ENCODE measurements around the gene IGHMBP2.
A peak's percentile ranks its signal among the peaks of the same experiment; 100 is the strongest.
"Not testable (repeated sequence)": the region's sequence is repeated elsewhere in the genome, so short reads cannot be mapped to it uniquely, and the experiment has no call there.

IGHMBP2 gene

DNA sequence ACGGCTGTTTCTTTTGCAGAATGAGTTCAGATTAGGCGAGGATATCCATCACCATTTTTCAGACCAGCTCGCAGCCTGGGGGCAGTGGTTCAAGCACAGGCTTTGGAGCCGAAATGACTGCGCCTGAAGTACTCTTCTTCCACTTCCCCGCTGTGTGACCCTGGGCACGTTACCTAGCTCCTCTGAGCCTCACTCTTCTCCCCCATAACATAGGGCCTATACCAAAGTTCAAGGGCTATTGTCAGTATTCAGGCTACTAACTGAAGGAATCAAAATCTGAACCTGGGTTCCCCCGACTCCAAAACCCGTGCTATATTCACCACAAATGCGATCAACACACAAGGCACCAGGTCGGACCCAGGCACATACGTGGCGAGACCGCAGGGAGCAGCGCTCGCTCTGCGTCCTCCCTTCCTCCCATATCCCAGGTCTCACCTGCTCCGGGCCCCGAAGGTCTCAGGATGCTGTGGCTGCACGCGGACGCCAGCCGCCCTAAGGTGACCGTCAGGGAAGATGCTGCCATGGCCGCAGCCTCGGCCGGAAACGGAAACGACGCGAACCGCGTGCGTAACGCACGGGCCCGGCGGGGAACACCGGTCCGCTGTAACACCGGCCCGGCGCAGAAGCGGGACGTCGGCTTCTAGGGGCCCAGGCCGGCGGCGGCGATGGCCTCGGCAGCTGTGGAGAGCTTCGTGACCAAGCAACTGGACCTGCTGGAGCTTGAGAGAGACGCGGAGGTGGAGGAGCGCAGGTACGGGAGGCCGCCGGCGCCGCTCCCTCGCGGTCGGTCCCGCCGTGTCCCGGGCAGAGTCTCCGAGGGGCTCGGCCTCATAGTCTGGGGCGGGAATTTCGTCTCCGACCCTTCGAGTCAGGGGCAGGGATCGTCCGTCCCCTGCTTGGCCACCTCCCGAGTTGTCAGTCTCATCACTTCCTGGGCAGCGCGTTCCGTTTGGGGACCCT lies at the start of gene IGHMBP2, which contains the start of gene MRPL21:
Gene IGHMBP2, plus strand, starts transcription at position 604 of the 960 bp plus-strand sequence. Its CDS starts 62 bp downstream, at position 666.
Gene MRPL21, minus strand, starts transcription at position 545 of the 960 bp plus-strand sequence. Its CDS starts 22 bp downstream, at position 523.
- Histone ChIP-seq H3K4me1 (ENCODE audit: control insufficient read depth in 5 of 5, insufficient read depth in 5 of 5, low read length in 5 of 5) (peaks cover 7 to 33% (median 31%) of the 10 kb centered on the region in 5 donors), H3K9me3 (ENCODE audit: control insufficient read depth in 5 of 5, low read length in 5 of 5) (no peaks in the 10 kb centered on the region), H3K4me3 (ENCODE audit: low read depth in 1 of 5, low read length in 5 of 5) (peak within 1 kb of the TSS; percentile 93 to 100 (median 99)), H3K27ac (ENCODE audit: low read depth, low read length) (peak within 1 kb of the TSS; percentile 80), H3K27me3 (ENCODE audit: control insufficient read depth in 5 of 5, insufficient read depth in 4 of 5, low read length in 5 of 5) (no peaks in the 10 kb centered on the region), H3K9ac (ENCODE audit: low read length in 5 of 5) (peak within 1 kb of the TSS; percentile 75 to 98 (median 95)), H3K36me3 (ENCODE audit: control insufficient read depth in 5 of 5, insufficient read depth in 5 of 5, low read length in 5 of 5) (peaks cover 0 to 38% (median 25%) of the 10 kb centered on the region in 5 donors)

DNA sequence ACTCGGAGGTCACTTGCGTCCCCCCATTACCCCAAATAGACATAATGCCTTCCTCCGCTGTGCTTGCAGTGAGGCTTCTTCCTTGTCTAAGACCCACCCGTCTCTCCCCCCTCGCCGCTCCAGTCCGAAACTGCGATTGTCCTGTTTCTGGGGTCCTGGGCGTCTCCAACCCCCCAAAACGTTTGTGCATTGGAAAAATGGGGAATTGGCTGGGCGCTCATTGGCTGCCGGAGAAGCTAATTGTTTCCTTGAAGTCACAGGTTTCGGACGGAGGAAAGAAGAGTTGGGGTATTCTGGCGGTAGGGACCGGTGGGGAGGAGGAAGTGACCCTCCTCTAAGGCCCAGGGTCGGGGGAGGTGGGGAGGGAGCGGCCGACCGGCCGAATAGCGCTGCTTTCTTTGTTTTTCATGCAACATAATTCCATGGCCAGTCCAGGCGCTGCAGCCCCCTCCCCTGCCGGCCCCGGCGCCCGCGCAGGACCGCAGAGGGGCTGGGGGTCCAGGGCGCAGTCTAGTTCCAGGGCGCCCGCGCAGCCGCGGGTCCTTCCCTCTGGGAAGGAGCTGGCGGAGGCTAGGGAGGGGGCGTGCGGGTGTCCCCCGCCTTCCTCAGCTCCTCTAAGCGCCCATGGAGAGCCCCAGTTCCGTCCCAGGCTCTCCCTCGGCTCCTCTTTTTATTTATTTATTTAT lies 49.3 kb upstream of the IGHMBP2 start:
- Histone ChIP-seq H3K9me3 (ENCODE audit: control insufficient read depth in 5 of 5, low read length in 5 of 5) (peaks cover 0 to 3% (median 0%) of the 10 kb centered on the region in 5 donors), H3K27ac (ENCODE audit: low read depth, low read length) (no peak overlapping the region), H3K4me1 (ENCODE audit: control insufficient read depth in 5 of 5, insufficient read depth in 5 of 5, low read length in 5 of 5) (peaks cover 0 to 26% (median 15%) of the 10 kb centered on the region in 5 donors), H3K27me3 (ENCODE audit: control insufficient read depth in 5 of 5, insufficient read depth in 4 of 5, low read length in 5 of 5) (peaks cover 0 to 15% (median 12%) of the 10 kb centered on the region in 5 donors), H3K36me3 (ENCODE audit: control insufficient read depth in 5 of 5, insufficient read depth in 5 of 5, low read length in 5 of 5) (no peaks in the 10 kb centered on the region), H3K4me3 (ENCODE audit: low read depth in 1 of 5, low read length in 5 of 5) (peak overlapping the region in 2 of 5 donors; percentile 67 to 76), H3K9ac (ENCODE audit: low read length in 5 of 5) (no peak overlapping the region)

DNA sequence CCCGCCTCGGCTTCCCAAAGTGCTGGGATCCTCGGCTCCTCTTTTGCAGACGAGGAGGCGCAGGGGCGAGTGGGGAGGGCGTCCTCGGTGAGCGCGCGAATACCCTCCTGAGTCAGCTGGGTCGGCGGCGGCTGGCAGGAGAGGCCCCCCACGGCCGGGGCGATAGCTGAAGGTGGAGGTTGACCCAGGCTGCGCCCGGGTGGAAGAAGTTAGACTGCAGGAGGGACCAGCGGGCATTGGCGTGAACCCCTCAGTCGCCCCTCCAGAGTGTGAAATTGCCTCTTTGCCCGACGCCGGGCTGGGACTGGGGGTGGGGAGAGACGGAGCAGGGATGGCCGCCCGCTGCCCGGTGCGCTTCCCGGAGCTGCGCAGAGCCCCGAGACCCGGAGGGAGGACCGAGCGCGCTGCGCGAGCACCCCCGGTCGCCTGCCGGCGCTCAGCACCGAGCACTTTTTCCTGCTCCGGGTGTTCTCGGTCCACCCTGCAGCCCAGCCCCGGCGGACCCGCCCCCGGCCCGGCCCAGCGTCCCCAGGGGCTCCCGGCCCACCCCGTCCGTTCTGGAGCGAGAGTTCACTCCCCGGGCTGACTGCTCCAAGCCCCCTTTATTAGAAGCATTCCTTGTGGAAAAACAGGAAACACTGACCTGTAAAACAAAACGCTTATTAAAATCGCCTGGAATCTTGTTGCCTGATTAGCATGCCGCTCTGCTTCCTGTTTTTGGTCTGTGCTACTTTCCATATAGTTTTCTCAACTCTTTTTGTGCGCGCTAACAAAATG lies 48.3 kb upstream of the IGHMBP2 start:
- Histone ChIP-seq H3K4me3 (ENCODE audit: low read depth in 1 of 5, low read length in 5 of 5) (peak overlapping the region; percentile 61 to 76 (median 67)), H3K27ac (ENCODE audit: low read depth, low read length) (peak overlapping the region; percentile 30), H3K27me3 (ENCODE audit: control insufficient read depth in 5 of 5, insufficient read depth in 4 of 5, low read length in 5 of 5) (peaks cover 0 to 15% (median 12%) of the 10 kb centered on the region in 5 donors), H3K9ac (ENCODE audit: low read length in 5 of 5) (peak overlapping the region in 3 of 5 donors; percentile 43 to 59 (median 58)), H3K4me1 (ENCODE audit: control insufficient read depth in 5 of 5, insufficient read depth in 5 of 5, low read length in 5 of 5) (peaks cover 0 to 26% (median 15%) of the 10 kb centered on the region in 5 donors), H3K36me3 (ENCODE audit: control insufficient read depth in 5 of 5, insufficient read depth in 5 of 5, low read length in 5 of 5) (no peaks in the 10 kb centered on the region), H3K9me3 (ENCODE audit: control insufficient read depth in 5 of 5, low read length in 5 of 5) (peaks cover 0 to 3% (median 0%) of the 10 kb centered on the region in 5 donors)

DNA sequence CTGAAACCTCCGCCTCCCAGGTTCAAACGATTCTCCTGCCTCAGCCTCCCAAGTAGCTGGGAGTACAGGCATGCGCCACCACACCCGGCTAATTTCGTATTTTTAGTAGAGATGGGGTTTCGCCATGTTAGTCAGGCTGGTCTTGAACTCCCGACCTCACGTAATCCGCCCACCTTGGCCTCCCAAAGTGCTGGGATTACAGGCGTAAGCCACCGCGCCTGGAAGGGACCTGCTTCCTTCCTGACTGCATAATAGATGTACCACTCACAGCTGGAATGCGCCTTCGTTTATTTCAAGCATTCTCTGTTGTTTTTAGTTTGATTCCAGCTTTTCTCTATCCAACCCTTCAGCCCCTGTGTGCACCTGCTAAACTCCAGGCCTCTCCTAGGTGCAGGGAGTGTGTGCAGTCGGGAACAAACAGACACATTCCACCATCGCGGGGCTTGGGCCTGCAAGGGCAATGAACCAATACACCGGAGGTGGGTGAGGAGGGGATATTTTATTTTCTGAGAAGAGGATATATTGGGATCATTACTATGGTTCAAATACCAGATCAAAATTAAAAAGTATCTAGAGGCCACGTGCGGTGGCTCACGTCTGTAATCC lies 47.2 kb upstream of the IGHMBP2 start:
- H3K27ac ChIP-seq (ENCODE audit: low read depth, low read length); H3K36me3 ChIP-seq (ENCODE audit: control insufficient read depth in 5 of 5, insufficient read depth in 5 of 5, low read length in 5 of 5); H3K4me3 ChIP-seq (ENCODE audit: low read depth in 1 of 5, low read length in 5 of 5); H3K9ac ChIP-seq (ENCODE audit: low read length in 5 of 5); H3K9me3 ChIP-seq (ENCODE audit: control insufficient read depth in 5 of 5, low read length in 5 of 5): not testable (repeated sequence)
- peaks cover 0 to 13% (median 12%) of the 10 kb centered on the region in 5 donors for H3K27me3 ChIP-seq (ENCODE audit: control insufficient read depth in 5 of 5, insufficient read depth in 4 of 5, low read length in 5 of 5)
- H3K4me1 ChIP-seq (ENCODE audit: control insufficient read depth in 5 of 5, insufficient read depth in 5 of 5, low read length in 5 of 5): peaks cover 0 to 26% (median 15%) of the 10 kb centered on the region in 5 donors

DNA sequence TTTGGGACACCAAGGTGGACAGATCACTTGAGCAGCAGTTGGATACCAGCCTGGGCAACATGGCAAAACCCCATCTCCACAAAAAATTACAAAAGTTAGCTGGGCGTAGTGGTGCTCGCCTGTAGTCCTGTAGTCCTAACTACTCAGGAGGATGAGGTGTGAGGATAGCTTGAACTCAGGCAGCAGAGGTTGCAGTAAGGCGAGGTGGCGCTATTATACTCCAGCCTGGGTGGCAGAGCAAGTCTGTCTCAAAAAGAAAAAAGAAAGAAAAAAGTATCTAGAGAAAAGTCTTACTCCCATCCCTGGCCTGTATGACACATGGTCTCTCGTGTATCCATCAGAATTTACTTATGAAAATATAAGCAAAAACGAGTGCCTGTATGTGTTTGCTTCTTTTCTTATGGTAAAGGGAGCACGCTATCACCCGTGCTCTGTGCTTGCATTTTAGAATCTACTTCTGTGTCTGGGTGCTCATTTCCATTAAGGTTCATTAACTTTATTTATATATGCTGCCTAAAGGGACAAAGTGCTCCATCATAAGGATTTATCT lies 46.6 kb upstream of the IGHMBP2 start:
- peaks cover 0 to 3% (median 0%) of the 10 kb centered on the region in 5 donors for H3K9me3 ChIP-seq (ENCODE audit: control insufficient read depth in 5 of 5, low read length in 5 of 5)
- H3K27ac ChIP-seq (ENCODE audit: low read depth, low read length): no peak overlapping the region
- H3K4me3 ChIP-seq (ENCODE audit: low read depth in 1 of 5, low read length in 5 of 5): no peak overlapping the region
- H3K36me3 ChIP-seq (ENCODE audit: control insufficient read depth in 5 of 5, insufficient read depth in 5 of 5, low read length in 5 of 5): no peaks in the 10 kb centered on the region
- H3K4me1 ChIP-seq (ENCODE audit: control insufficient read depth in 5 of 5, insufficient read depth in 5 of 5, low read length in 5 of 5): peaks cover 0 to 26% (median 15%) of the 10 kb centered on the region in 5 donors
- H3K9ac ChIP-seq (ENCODE audit: low read length in 5 of 5): no peak overlapping the region
- H3K27me3 ChIP-seq (ENCODE audit: control insufficient read depth in 5 of 5, insufficient read depth in 4 of 5, low read length in 5 of 5): peaks cover 0 to 13% (median 12%) of the 10 kb centered on the region in 5 donors

DNA sequence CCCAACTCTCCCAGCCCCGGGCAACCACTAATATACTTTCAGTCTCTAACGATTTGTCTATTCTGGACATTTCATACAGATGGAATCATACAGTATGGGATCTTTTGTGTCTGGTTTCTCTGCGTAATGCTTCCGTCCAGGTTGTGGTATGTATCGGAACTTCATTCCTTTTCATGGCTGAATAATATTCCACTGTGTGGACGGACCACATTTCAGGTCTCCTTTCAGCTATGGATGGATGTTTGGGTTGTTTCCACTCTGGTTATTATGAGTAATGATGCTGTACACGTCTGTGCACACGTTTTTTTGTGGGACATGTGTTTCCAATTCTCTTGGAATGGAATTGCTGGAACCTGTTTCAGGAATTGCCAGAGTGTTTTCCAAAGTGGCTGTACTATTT lies 44.6 kb upstream of the IGHMBP2 start:
- Histone ChIP-seq H3K4me3 (ENCODE audit: low read depth in 1 of 5, low read length in 5 of 5) (no peak overlapping the region), H3K4me1 (ENCODE audit: control insufficient read depth in 5 of 5, insufficient read depth in 5 of 5, low read length in 5 of 5) (peaks cover 0 to 28% (median 15%) of the 10 kb centered on the region in 5 donors), H3K36me3 (ENCODE audit: control insufficient read depth in 5 of 5, insufficient read depth in 5 of 5, low read length in 5 of 5) (no peaks in the 10 kb centered on the region), H3K9me3 (ENCODE audit: control insufficient read depth in 5 of 5, low read length in 5 of 5) (peaks cover 0 to 9% (median 4%) of the 10 kb centered on the region in 5 donors), H3K9ac (ENCODE audit: low read length in 5 of 5) (no peak overlapping the region), H3K27ac (ENCODE audit: low read depth, low read length) (no peak overlapping the region), H3K27me3 (ENCODE audit: control insufficient read depth in 5 of 5, insufficient read depth in 4 of 5, low read length in 5 of 5) (peaks cover 0 to 8% (median 5%) of the 10 kb centered on the region in 5 donors)

DNA sequence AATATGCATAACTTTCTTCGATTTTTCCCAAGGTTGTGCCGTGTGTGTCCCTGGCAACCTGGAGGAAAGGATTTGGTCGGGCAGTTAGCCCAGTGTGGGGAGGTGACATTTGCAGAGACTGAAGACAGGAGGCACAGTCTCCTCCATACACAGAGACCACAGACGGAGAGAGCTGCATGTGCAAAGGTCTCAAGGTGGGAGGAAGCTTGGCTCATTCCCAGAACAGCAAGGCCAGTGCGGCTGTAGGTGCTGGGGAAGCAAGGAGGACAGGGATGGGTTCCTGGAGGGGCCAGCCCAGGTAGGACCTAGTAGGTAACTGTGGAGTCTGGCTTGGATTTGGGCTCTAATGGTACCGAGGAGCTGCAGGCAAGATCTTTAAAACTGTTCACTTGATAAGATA lies 41.3 kb upstream of the IGHMBP2 start:
- H3K27ac ChIP-seq (ENCODE audit: low read depth, low read length): no peak overlapping the region
- peaks cover 0 to 3% (median 0%) of the 10 kb centered on the region in 5 donors for H3K27me3 ChIP-seq (ENCODE audit: control insufficient read depth in 5 of 5, insufficient read depth in 4 of 5, low read length in 5 of 5)
- H3K4me1 ChIP-seq (ENCODE audit: control insufficient read depth in 5 of 5, insufficient read depth in 5 of 5, low read length in 5 of 5): peaks cover 0 to 7% (median 0%) of the 10 kb centered on the region in 5 donors
- H3K36me3 ChIP-seq (ENCODE audit: control insufficient read depth in 5 of 5, insufficient read depth in 5 of 5, low read length in 5 of 5): no peaks in the 10 kb centered on the region
- H3K9me3 ChIP-seq (ENCODE audit: control insufficient read depth in 5 of 5, low read length in 5 of 5): peaks cover 0 to 10% (median 4%) of the 10 kb centered on the region in 5 donors
- H3K9ac ChIP-seq (ENCODE audit: low read length in 5 of 5): no peak overlapping the region
- H3K4me3 ChIP-seq (ENCODE audit: low read depth in 1 of 5, low read length in 5 of 5): no peak overlapping the region

DNA sequence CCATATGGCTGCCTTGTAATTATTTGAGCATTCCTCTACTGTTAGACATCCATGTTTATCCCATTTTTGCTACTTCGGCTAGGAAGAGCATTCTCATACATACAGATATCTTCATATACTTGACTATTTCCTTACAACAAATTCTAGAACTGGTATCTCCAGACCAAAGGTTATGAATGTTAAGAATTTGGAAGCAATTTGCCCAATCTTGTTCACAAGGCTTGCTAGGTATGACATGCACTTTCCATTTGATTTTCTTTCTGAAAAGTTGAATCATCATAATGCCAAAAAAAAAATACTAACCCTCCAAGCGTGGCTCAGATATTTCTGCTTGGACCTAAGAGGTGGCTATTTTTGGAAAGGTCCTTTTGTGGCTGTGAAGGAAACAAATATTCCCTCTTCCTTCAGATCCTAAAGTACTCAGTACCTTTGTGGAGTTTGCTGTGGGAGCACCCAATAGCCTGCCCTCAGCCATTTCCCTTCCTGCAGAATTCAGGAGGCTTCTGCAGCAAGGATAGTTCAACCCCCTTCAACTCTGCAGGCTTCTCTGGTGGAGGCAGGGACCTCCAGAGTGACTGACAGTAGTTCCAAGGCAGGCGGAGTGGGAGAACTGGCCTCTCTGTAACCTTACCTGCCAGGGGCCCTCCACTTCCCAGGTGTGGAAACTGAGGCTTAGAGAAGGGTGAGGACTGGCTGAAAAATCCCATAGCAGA lies 40.0 kb upstream of the IGHMBP2 start:
- Histone ChIP-seq H3K4me1 (ENCODE audit: control insufficient read depth in 5 of 5, insufficient read depth in 5 of 5, low read length in 5 of 5) (peaks cover 0 to 2% (median 0%) of the 10 kb centered on the region in 5 donors), H3K9ac (ENCODE audit: low read length in 5 of 5) (no peak overlapping the region), H3K4me3 (ENCODE audit: low read depth in 1 of 5, low read length in 5 of 5) (no peak overlapping the region), H3K27me3 (ENCODE audit: control insufficient read depth in 5 of 5, insufficient read depth in 4 of 5, low read length in 5 of 5) (peaks cover 0 to 3% (median 0%) of the 10 kb centered on the region in 5 donors), H3K36me3 (ENCODE audit: control insufficient read depth in 5 of 5, insufficient read depth in 5 of 5, low read length in 5 of 5) (no peaks in the 10 kb centered on the region), H3K27ac (ENCODE audit: low read depth, low read length) (no peak overlapping the region), H3K9me3 (ENCODE audit: control insufficient read depth in 5 of 5, low read length in 5 of 5) (peaks cover 0 to 10% (median 4%) of the 10 kb centered on the region in 5 donors)
